HepG2 (cell line): ENCODE measurements around the gene CCNA2. TPM values are rescaled to one million over a fixed set of nuclear protein-coding genes. Genes with fewer than 3 reads are reported as not detected.

ENCODE experiments used
- ARNT2 ChIP-seq: sonication (generic); formaldehyde crosslinking; IDR thresholded peaks from 2 replicates; pipeline ENCODE4 v1.8.0; 2022; ENCODE audit warnings: mild to moderate bottlenecking, low read depth, missing genetic modification reagents, moderate library complexity
- CCAR2 ChIP-seq: fragments of 200-400 bp; formaldehyde crosslinking; optimal IDR thresholded peaks from 2 replicates; pipeline ENCODE3; 2018; ENCODE audit warnings: low read depth, mild to moderate bottlenecking, low read length, moderate library complexity
- FOXK2 ChIP-seq: fragments of 450-650 bp; IDR thresholded peaks from 2 replicates; pipeline ENCODE4 v1.6.1; 2016
- KAT7 ChIP-seq: IDR thresholded peaks from 2 replicates; pipeline ENCODE4 v1.6.1; 2018; ENCODE audit warnings: borderline replicate concordance, missing compliant biosample characterization
- KLF6 ChIP-seq: IDR thresholded peaks from 2 replicates; pipeline ENCODE4 v1.8.0; 2016; ENCODE audit warnings: missing biosample characterization, missing genetic modification reagents
- MTF1 ChIP-seq: sonication (generic); formaldehyde crosslinking; IDR thresholded peaks from 2 replicates; pipeline ENCODE4 v1.5.0; 2020; ENCODE audit warnings: missing genetic modification reagents
- MXD4 ChIP-seq: IDR thresholded peaks from 2 replicates; pipeline ENCODE4 v1.6.1; 2016; ENCODE audit warnings: mild to moderate bottlenecking, missing biosample characterization, missing genetic modification reagents
- NKX3-1 ChIP-seq: sonication (generic); formaldehyde crosslinking; IDR thresholded peaks from 2 replicates; pipeline ENCODE4 v1.5.0; 2020; ENCODE audit warnings: missing genetic modification reagents
- RFX1 ChIP-seq: fragments of 450-650 bp; IDR thresholded peaks from 2 replicates; pipeline ENCODE4 v1.6.1; 2017
- SNAI1 ChIP-seq: sonication (generic); formaldehyde crosslinking; IDR thresholded peaks from 2 replicates; pipeline ENCODE4 v1.5.0; 2020; ENCODE audit warnings: mild to moderate bottlenecking, missing genetic modification reagents, borderline replicate concordance
- SNAPC2 ChIP-seq: sonication (generic); formaldehyde crosslinking; IDR thresholded peaks from 2 replicates; pipeline ENCODE4 v1.8.1; 2022; ENCODE audit warnings: mild to moderate bottlenecking, missing genetic modification reagents
- ZBTB21 ChIP-seq: sonication (generic); formaldehyde crosslinking; IDR thresholded peaks from 2 replicates; pipeline ENCODE4 v1.4.0; 2020; ENCODE audit warnings: missing genetic modification reagents
- ZNF24 ChIP-seq: fragments of 450-650 bp; IDR thresholded peaks from 2 replicates; pipeline ENCODE4 v1.6.1; 2017; ENCODE audit warnings: antibody characterized with exemption, mild to moderate bottlenecking
- ZNF619 ChIP-seq: sonication (generic); formaldehyde crosslinking; IDR thresholded peaks from 2 replicates; pipeline ENCODE4 v1.4.0; 2020; ENCODE audit warnings: mild to moderate bottlenecking, missing genetic modification reagents
- ZNF773 ChIP-seq: sonication (generic); formaldehyde crosslinking; IDR thresholded peaks from 2 replicates; pipeline ENCODE4 v1.4.0; 2020; ENCODE audit warnings: missing genetic modification reagents, borderline replicate concordance
- polyA plus RNA-seq, 8 experiments: library from polyadenylated mRNA; depleted of rRNA in 3 of 8; stranded (reverse) in 7 of 8; unstranded in 1 of 8; fragments of >200 nt; fragmentation: Illumina TruSeq in 4 of 8; extraction: Trizol in 4 of 8; gene quantifications; 2 replicates each; pipeline versions ENCODE4 v1.2.1 to v1.2.3, GENCODE V29; 2011 to 2016; ENCODE audit warnings: low read depth in 4 of 8, missing spikeins in 1 of 8, mixed read lengths in 1 of 8; ENCODE audit not compliant: insufficient read depth in 1 of 8
- total RNA-seq, 5 experiments: library from RNA; depleted of rRNA; stranded (reverse); fragments of >200 nt; fragmentation: Illumina TruSeq; extraction: Trizol; gene quantifications; 2 replicates each; pipeline ENCODE4 v1.2.3, GENCODE V29; 2016; ENCODE audit warnings: low read depth in 1 of 5
- TF ChIP-seq, protein P1 (sequence below): sonication (generic); formaldehyde crosslinking; IDR thresholded peaks from 2 replicates; pipeline ENCODE4 v1.5.0; 2020; ENCODE audit warnings: mild to moderate bottlenecking, missing genetic modification reagents
- TF ChIP-seq, protein P2 (sequence below): IDR thresholded peaks from 2 replicates; pipeline ENCODE4 v1.6.1; 2012; ENCODE audit warnings: inconsistent platforms
- TF ChIP-seq, protein P3 (sequence below): sonication (generic); formaldehyde crosslinking; IDR thresholded peaks from 2 replicates; pipeline ENCODE4 v1.8.0; 2022; ENCODE audit warnings: mild to moderate bottlenecking, missing genetic modification reagents, borderline replicate concordance
- TF ChIP-seq, protein P4 (sequence below): sonication (generic); formaldehyde crosslinking; IDR thresholded peaks from 2 replicates; pipeline ENCODE4 v1.5.1; 2020; ENCODE audit warnings: mild to moderate bottlenecking, missing genetic modification reagents
- TF ChIP-seq, protein P5 (sequence below): sonication (generic); formaldehyde crosslinking; IDR thresholded peaks from 2 replicates; pipeline ENCODE4 v1.5.0; 2020; ENCODE audit warnings: mild to moderate bottlenecking, missing genetic modification reagents

The CCNA2 gene
- total and polyA plus RNA-seq, 2 of the 13 experiments (the other 11 are each of a cell fraction or from before 2014, with no cell fraction given): 31.3 to 105 TPM

DNA sequence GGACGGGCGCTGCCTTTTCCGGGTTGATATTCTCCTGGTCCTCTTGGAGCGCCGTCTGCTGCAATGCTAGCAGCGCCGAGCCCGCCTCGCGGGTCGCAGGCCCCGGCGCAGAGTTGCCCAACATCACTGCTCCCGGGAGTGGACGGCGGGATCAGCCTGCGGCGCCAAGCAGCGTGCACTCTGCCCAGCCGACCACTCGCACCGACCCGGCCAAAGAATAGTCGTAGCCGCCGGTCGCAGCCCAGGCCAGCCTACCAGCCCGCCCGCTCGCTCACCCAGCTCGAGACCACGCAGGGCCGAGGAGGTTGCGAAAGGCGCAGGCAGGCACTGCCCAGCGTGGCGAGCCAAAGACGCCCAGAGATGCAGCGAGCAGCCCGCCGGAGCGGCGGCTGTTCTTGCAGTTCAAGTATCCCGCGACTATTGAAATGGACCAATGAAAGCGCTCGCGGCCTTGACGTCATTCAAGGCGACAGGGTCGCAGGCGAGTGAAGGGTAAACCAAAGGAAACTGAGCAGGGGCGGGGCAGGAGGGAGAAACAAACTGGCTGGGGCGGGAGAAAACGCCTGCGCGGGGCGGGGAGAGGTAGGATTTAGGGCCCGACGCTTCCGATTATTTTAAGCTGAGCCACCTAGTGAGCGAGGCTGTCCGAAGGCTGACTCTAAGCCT lies at the start of gene CCNA2 (continued):
- TF ChIP-seq, protein P1, sequence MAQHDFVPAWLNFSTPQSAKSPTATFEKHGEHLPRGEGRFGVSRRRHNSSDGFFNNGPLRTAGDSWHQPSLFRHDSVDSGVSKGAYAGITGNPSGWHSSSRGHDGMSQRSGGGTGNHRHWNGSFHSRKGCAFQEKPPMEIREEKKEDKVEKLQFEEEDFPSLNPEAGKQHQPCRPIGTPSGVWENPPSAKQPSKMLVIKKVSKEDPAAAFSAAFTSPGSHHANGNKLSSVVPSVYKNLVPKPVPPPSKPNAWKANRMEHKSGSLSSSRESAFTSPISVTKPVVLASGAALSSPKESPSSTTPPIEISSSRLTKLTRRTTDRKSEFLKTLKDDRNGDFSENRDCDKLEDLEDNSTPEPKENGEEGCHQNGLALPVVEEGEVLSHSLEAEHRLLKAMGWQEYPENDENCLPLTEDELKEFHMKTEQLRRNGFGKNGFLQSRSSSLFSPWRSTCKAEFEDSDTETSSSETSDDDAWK (CRISPR knock-in tag): no peak
- TF ChIP-seq KAT7 (CRISPR knock-in tag) (peak; percentile 37; the same call in 1 of the 2 replicates), MXD4 (CRISPR knock-in tag) (peak; percentile 92), MTF1 (CRISPR knock-in tag) (no peak), ZNF773 (no peak), ZNF24 (no peak), CCAR2 (no peak), ZNF619 (no peak), ZBTB21 (CRISPR knock-in tag) (no peak), SNAPC2 (CRISPR knock-in tag) (no peak), NKX3-1 (CRISPR knock-in tag) (peak; percentile 67; the same call in 1 of the 2 replicates), FOXK2 (no peak), ARNT2 (CRISPR knock-in tag) (peak; percentile 95), KLF6 (CRISPR knock-in tag) (no peak), SNAI1 (no peak), RFX1 (no peak)
- TF ChIP-seq, protein P2, sequence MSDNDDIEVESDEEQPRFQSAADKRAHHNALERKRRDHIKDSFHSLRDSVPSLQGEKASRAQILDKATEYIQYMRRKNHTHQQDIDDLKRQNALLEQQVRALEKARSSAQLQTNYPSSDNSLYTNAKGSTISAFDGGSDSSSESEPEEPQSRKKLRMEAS: peak; percentile 93
- TF ChIP-seq, protein P3, sequence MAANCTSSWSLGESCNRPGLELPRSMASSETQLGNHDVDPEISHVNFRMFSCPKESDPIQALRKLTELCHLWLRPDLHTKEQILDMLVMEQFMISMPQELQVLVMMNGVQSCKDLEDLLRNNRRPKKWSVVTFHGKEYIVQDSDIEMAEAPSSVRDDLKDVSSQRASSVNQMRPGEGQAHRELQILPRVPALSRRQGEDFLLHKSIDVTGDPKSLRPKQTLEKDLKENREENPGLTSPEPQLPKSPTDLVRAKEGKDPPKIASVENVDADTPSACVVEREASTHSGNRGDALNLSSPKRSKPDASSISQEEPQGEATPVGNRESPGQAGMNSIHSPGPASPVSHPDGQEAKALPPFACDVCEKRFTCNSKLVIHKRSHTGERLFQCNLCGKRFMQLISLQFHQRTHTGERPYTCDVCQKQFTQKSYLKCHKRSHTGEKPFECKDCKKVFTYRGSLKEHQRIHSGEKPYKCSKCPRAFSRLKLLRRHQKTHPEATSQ (CRISPR knock-in tag): no peak
- TF ChIP-seq, protein P4, sequence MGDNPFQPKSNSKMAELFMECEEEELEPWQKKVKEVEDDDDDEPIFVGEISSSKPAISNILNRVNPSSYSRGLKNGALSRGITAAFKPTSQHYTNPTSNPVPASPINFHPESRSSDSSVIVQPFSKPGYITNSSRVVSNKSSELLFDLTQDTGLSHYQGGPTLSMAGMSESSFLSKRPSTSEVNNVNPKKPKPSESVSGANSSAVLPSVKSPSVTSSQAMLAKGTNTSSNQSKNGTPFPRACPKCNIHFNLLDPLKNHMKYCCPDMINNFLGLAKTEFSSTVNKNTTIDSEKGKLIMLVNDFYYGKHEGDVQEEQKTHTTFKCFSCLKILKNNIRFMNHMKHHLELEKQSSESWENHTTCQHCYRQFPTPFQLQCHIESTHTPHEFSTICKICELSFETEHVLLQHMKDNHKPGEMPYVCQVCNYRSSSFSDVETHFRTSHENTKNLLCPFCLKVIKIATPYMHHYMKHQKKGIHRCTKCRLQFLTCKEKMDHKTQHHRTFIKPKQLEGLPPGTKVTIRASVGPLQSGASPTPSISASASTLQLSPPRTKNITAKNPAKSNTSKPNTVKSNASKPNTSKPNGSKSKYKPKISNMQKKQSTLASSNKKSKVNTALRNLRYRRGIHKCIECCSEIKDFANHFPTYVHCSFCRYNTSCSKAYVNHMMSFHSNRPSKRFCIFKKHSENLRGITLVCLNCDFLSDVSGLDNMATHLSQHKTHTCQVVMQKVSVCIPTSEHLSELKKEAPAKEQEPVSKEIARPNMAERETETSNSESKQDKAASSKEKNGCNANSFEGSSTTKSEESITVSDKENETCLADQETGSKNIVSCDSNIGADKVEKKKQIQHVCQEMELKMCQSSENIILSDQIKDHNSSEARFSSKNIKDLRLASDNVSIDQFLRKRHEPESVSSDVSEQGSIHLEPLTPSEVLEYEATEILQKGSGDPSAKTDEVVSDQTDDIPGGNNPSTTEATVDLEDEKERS: no peak; the same call in 1 of the 2 replicates
- TF ChIP-seq, protein P5, sequence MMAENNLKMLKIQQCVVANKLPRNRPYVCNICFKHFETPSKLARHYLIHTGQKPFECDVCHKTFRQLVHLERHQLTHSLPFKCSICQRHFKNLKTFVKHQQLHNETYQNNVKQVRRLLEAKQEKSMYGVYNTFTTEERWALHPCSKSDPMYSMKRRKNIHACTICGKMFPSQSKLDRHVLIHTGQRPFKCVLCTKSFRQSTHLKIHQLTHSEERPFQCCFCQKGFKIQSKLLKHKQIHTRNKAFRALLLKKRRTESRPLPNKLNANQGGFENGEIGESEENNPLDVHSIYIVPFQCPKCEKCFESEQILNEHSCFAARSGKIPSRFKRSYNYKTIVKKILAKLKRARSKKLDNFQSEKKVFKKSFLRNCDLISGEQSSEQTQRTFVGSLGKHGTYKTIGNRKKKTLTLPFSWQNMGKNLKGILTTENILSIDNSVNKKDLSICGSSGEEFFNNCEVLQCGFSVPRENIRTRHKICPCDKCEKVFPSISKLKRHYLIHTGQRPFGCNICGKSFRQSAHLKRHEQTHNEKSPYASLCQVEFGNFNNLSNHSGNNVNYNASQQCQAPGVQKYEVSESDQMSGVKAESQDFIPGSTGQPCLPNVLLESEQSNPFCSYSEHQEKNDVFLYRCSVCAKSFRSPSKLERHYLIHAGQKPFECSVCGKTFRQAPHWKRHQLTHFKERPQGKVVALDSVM (CRISPR knock-in tag): no peak
